ENCODE results near the gene DOCK6.

- TF ChIP-seq GATA2 (IDR thresholded peaks at IDR 0.05; ENCODE audit: low read depth, low read length), result no peak
- TF ChIP-seq GATA3 (IDR thresholded peaks at IDR 0.05; ENCODE audit: low read depth, low read length), result no peak
Measured at GRCh38 chr19:11273296-11273695, 11.0 kb upstream of the DOCK6 start.
